ENCODE results near the gene ERAP2. TPM values are rescaled to one million over a fixed set of nuclear protein-coding genes. Genes with fewer than 3 reads are reported as not detected.
A peak's percentile ranks its signal among the peaks of the same experiment; 100 is the strongest.

ERAP2 gene
- total and polyA plus RNA-seq, 7 donors: 0.23 to 6.4 (median 3.0) TPM

DNA sequence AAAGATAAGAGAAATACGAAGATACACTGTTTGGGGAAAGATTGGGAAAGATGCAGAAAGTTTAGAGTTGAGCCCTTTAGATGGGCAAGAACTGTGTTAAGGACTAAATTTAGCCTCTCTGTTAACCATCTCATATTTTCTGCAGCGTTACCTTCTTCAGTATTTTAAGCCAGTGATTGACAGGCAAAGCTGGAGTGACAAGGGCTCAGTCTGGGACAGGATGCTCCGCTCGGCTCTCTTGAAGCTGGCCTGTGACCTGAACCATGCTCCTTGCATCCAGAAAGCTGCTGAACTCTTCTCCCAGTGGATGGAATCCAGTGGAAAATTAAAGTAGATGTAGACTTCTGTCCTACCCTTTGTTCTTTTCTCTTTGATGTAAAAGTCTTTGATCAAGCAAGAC lies 33.1 kb downstream of the ERAP2 start:
- peak; percentile 99 to 100 (median 100) for ATAC-seq
- peak; percentile 28 to 70 for DNase-seq
- WGBS, 3 donors: 26 to 51% (median 34%) methylated on average over 4 of the region's 4 CpGs
- Histone ChIP-seq H3K27ac (peak overlapping the region; percentile 82), H3K4me1 (peaks cover 19% of the 10 kb centered on the region), H3K9me3 (no peaks in the 10 kb centered on the region), H3K27me3 (ENCODE audit: insufficient read depth in 3 of 3, low read length in 2 of 3) (no peaks in the 10 kb centered on the region), H3K36me3 (ENCODE audit: insufficient read depth in 1 of 2, low read depth in 1 of 2) (peaks cover 0 to under 1% of the 10 kb centered on the region in 2 donors), H3K4me3 (no peak overlapping the region)
- TF ChIP-seq, protein P1, sequence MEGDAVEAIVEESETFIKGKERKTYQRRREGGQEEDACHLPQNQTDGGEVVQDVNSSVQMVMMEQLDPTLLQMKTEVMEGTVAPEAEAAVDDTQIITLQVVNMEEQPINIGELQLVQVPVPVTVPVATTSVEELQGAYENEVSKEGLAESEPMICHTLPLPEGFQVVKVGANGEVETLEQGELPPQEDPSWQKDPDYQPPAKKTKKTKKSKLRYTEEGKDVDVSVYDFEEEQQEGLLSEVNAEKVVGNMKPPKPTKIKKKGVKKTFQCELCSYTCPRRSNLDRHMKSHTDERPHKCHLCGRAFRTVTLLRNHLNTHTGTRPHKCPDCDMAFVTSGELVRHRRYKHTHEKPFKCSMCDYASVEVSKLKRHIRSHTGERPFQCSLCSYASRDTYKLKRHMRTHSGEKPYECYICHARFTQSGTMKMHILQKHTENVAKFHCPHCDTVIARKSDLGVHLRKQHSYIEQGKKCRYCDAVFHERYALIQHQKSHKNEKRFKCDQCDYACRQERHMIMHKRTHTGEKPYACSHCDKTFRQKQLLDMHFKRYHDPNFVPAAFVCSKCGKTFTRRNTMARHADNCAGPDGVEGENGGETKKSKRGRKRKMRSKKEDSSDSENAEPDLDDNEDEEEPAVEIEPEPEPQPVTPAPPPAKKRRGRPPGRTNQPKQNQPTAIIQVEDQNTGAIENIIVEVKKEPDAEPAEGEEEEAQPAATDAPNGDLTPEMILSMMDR (IDR thresholded peaks at IDR 0.05): no peak
- intact Hi-C loops (cut with DNase I): no loop called here

DNA sequence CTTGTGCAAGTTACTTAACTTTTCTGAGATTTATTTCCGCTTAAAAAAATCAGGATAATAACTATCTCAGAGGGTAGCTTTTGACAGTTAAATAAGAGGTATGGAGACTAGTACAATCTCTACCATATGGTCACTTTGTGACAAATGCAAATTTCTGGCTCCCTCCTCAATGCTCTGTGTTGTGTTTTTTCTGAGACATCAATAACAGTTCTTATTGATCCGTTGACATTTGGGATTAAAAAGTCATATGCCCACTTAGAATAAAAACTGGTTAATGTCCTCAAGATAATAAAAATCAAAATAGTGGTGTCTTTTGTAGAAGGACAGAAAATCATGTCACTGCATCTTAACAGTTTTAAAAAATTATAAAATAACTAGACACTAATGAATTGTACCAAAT lies 34.8 kb downstream of the ERAP2 start:
- H3K27me3 ChIP-seq (ENCODE audit: insufficient read depth in 3 of 3, low read length in 2 of 3): no peaks in the 10 kb centered on the region
- TF ChIP-seq, protein P1 (IDR thresholded peaks at IDR 0.05): no peak
- DNase-seq: no peak
- peaks cover 19% of the 10 kb centered on the region for H3K4me1 ChIP-seq
- H3K9me3 ChIP-seq: no peaks in the 10 kb centered on the region
- intact Hi-C loops (cut with DNase I): no loop called here
- H3K36me3 ChIP-seq (ENCODE audit: insufficient read depth in 1 of 2, low read depth in 1 of 2): no peaks in the 10 kb centered on the region
- no peak overlapping the region for H3K4me3 ChIP-seq
- no peak for ATAC-seq
- H3K27ac ChIP-seq: peak overlapping the region; percentile 82
- WGBS, 3 donors: 97 to 98% (median 97%) methylated on average over 2 of the region's 2 CpGs

DNA sequence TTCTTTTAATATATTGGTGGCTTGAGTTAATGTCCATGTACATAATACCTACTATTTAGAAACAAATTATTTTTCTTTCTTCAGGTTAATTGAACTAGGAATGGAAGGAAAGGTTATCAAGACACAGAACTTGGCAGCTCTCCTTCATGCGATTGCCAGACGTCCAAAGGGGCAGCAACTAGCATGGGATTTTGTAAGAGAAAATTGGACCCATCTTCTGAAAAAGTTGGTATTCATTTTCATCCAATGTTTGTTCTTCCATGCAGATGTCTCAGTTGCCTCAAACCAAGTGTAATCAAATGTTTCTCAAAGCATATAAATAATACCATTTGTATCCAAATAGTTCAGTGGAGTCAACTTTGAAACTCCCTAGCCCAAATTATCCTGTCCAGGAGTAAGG lies 36.9 kb downstream of the ERAP2 start:
- intact Hi-C loops (cut with DNase I): no loop called here
- H3K36me3 ChIP-seq (ENCODE audit: insufficient read depth in 1 of 2, low read depth in 1 of 2): no peaks in the 10 kb centered on the region
- WGBS, 3 donors: 53 to 94% (median 58%) methylated on average over 2 of the region's 2 CpGs

DNA sequence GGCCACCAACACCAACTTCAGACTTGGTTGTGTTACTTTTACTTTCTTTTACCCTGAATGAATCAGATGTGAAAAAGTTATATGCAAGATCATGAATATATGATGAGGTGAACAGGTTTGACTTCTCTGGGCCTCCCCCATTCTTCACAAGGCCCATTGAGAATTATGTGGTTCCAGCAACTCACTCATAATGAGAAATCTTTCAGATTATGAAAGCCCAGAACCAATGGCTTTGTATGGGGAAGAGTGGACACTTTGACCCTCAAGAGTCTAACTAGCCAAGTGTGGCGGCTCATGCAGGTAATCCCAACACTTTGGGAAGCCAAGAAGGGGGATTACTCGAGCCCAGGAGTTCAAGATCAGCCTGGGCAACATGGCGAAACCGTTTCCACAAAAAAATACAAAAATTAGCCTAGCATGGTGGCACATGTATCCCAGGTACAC lies 43.5 kb downstream of the ERAP2 start:
- peaks cover 31% of the 10 kb centered on the region for H3K4me1 ChIP-seq
- ATAC-seq (no peak), DNase-seq (no peak)
- TF ChIP-seq, protein P1 (IDR thresholded peaks at IDR 0.05): no peak
- H3K4me3 ChIP-seq: no peak overlapping the region
- WGBS, 3 donors: 93 to 97% (median 93%) methylated on average over 4 of the region's 4 CpGs
- H3K9me3 ChIP-seq: no peaks in the 10 kb centered on the region
- H3K36me3 ChIP-seq (ENCODE audit: insufficient read depth in 1 of 2, low read depth in 1 of 2): no peaks in the 10 kb centered on the region
- no peaks in the 10 kb centered on the region for H3K27me3 ChIP-seq (ENCODE audit: insufficient read depth in 3 of 3, low read length in 2 of 3)
- intact Hi-C loops (cut with DNase I): loop anchor here in 1 of 2 donors (5.0 kb wide), 1 partner anchor 32 kb away; no protein-coding TSS in a partner anchor
- no peak overlapping the region for H3K27ac ChIP-seq

More for the DNA sequence above, 36.9 kb downstream of the ERAP2 start:
- Histone ChIP-seq H3K27me3 (ENCODE audit: insufficient read depth in 3 of 3, low read length in 2 of 3) (no peaks in the 10 kb centered on the region), H3K4me3 (no peak overlapping the region), H3K9me3 (no peaks in the 10 kb centered on the region), H3K4me1 (peaks cover 19% of the 10 kb centered on the region), H3K27ac (no peak overlapping the region)
- no peak for DNase-seq
- TF ChIP-seq, protein P1 (IDR thresholded peaks at IDR 0.05): no peak
- no peak for ATAC-seq

All from psoas muscle (tissue), 8 donors.